ENCODE data around the gene F2RL3.

DNA sequence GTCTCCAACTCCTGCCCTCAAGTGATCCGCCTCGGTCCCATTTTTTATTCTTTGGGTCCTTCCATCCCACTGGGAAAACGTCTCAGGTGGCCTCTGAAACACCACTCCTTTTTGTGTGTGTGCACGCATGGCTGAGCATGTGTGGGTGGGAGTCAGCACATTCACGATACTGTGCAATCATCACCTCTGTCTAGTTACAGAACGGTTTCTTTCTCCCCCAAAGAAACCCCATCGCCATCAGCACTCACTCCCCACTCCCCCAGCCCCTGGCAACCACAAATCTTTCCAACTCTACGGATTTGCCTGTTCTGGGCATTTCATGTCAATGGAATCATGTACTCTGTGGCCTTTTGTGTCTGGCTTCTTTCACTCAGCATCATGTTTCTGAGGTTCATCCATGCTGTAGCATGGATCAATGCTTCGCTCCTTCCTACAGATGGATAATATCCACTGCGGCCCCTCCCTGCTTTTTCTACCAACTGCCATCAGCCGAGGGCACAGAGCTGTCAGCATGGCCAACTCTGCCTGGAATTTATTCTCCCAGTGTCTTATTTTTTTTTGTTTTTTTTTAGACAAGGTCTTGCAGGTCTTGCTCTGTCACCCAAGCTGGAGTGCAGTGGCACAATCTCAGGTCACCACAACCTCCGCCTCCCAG lies 9.7 kb downstream of the F2RL3 start:
- no peak for TF ChIP-seq CTCF (IDR thresholded peaks at IDR 0.05)
- TF ChIP-seq ZFX (IDR thresholded peaks at IDR 0.05; ENCODE audit: borderline replicate concordance), result no peak

Data from 22Rv1 (cell line).